Measurements from ENCODE around the gene RFX2. TPM values are rescaled to one million over a fixed set of nuclear protein-coding genes. Genes with fewer than 3 reads are reported as not detected.
A peak's percentile ranks its signal among the peaks of the same experiment; 100 is the strongest.

The RFX2 gene
- total RNA-seq, 2 donors from 2014 or later = 14.0 to 14.8 TPM

GRCh38 chr19:6071875-6072274 lies 38.4 kb downstream of the RFX2 start:
- no peak for ATAC-seq

GRCh38 chr19:6070720-6071485 lies 39.4 kb downstream of the RFX2 start:
- Histone ChIP-seq H3K9me3 (no peaks in the 10 kb centered on the region), H3K4me1 (peaks cover 28% of the 10 kb centered on the region), H3K4me3 (no peak overlapping the region), H3K36me3 (replicated peaks in 1 of 2; ENCODE audit: insufficient read depth in 1 of 2, low read depth in 2 of 2) (no peaks in the 10 kb centered on the region), H3K27me3 (no peaks in the 10 kb centered on the region), H3K27ac (no peak overlapping the region)
- WGBS, 2 donors = 56 to 58% methylated on average over 11 of the region's 11 CpGs
- DNase-seq = no peak
- intact Hi-C loops (cut with DNase I) = no loop called here
- ATAC-seq = no peak
- no peak for TF ChIP-seq CTCF (IDR thresholded peaks at IDR 0.05)
- no peak for TF ChIP-seq POLR2A (IDR thresholded peaks at IDR 0.05)

More at GRCh38 chr19:6071875-6072274, 38.4 kb downstream of the RFX2 start:
- WGBS, 2 donors = 84 to 85% methylated on average over 8 of the region's 8 CpGs
- intact Hi-C loops (cut with DNase I) = no loop called here
- Histone ChIP-seq H3K36me3 (replicated peaks in 1 of 2; ENCODE audit: insufficient read depth in 1 of 2, low read depth in 2 of 2) (no peaks in the 10 kb centered on the region), H3K4me3 (no peak overlapping the region), H3K4me1 (peaks cover 20% of the 10 kb centered on the region), H3K9me3 (no peaks in the 10 kb centered on the region), H3K27ac (no peak overlapping the region), H3K27me3 (no peaks in the 10 kb centered on the region)
- TF ChIP-seq CTCF (IDR thresholded peaks at IDR 0.05) (no peak), POLR2A (IDR thresholded peaks at IDR 0.05) (no peak)
- no peak for DNase-seq

- no peaks in the 10 kb centered on the region for H3K9me3 ChIP-seq
- H3K27ac ChIP-seq = no peak overlapping the region
- no peak overlapping the region for H3K4me3 ChIP-seq
- no peak for ATAC-seq
- DNase-seq = peak in 1 of 4 donors; percentile 0
- no peaks in the 10 kb centered on the region for H3K36me3 ChIP-seq (replicated peaks in 1 of 2; ENCODE audit: insufficient read depth in 1 of 2, low read depth in 2 of 2)
- H3K27me3 ChIP-seq = no peaks in the 10 kb centered on the region
- intact Hi-C loops (cut with DNase I) = no loop called here
- 56 to 69% methylated on average over 1 to 3 of the region's 3 CpGs for WGBS, 2 donors
- peaks cover 34% of the 10 kb centered on the region for H3K4me1 ChIP-seq
- TF ChIP-seq POLR2A (IDR thresholded peaks at IDR 0.05) (no peak), CTCF (IDR thresholded peaks at IDR 0.05) (no peak)
These were observed 40.1 kb downstream of the RFX2 start for GRCh38 chr19:6070207-6070681.

- Histone ChIP-seq H3K27me3 (no peaks in the 10 kb centered on the region), H3K4me1 (peaks cover 36% of the 10 kb centered on the region), H3K4me3 (no peak overlapping the region), H3K9me3 (no peaks in the 10 kb centered on the region), H3K36me3 (replicated peaks in 1 of 2; ENCODE audit: insufficient read depth in 1 of 2, low read depth in 2 of 2) (no peaks in the 10 kb centered on the region), H3K27ac (no peak overlapping the region)
- intact Hi-C loops (cut with DNase I) = no loop called here
- TF ChIP-seq CTCF (IDR thresholded peaks at IDR 0.05) = no peak
- TF ChIP-seq POLR2A (IDR thresholded peaks at IDR 0.05) = no peak
- DNase-seq = peak in 1 of 4 donors; percentile 3
- ATAC-seq = no peak
These were observed 41.0 kb downstream of the RFX2 start for GRCh38 chr19:6069268-6069791.

All from body of pancreas (tissue), 4 donors.